A549 (cell line): Measurements from ENCODE around the gene MTERF1. TPM values are rescaled to one million over a fixed set of nuclear protein-coding genes. Genes with fewer than 3 reads are reported as not detected.

Experiments
- ATAC-seq, 2 experiments: fragments of 200-7000 bp in 1 of 2; fragments of >200 bp in 1 of 2; cut with Nextera tagmentation in 1 of 2; cut with Tn5 transposase in 1 of 2; 3 replicates each; pipeline versions ENCODE4 v1.8.0 to v1.9.1; 2018 to 2020; ENCODE audit warnings: mild to moderate bottlenecking in 1 of 2, moderate library complexity in 1 of 2
- CTCF ChIA-PET: fragments of 300-600 bp; sonication (Branson Sonifier 250); formaldehyde crosslinking; extraction: SDS; loops from one replicate; lab custom pipeline; 2021; ENCODE audit warnings: antibody characterized with exemption, inconsistent platforms; lab: Yijun Ruan, JAX
- POLR2A ChIA-PET: fragments of 350-600 bp; formaldehyde crosslinking; extraction: SDS; loops from one replicate; lab custom pipeline; 2021; ENCODE audit warnings: antibody characterized with exemption, inconsistent platforms; lab: Yijun Ruan, JAX
- DNase-seq, 2 experiments: peaks; one replicate each; pipeline versions ENCODE4 v3.0.0 to v3.0.0-alpha.2; 2011 to 2016; ENCODE audit warnings: low read depth in 1 of 2, low spot score in 1 of 2
- FAIRE-seq: peaks from 2 replicates; lab custom pipeline; 2011; peaks lifted over from hg19 to GRCh38; lab: Jason Lieb, UNC
- H3K27ac ChIP-seq, 2 experiments: fragments of >200 bp; sonication (Bioruptor Twin); formaldehyde crosslinking; 3 replicates each; pipeline ENCODE4 v1.5.1; 2016 to 2017
- H3K4me1 ChIP-seq: fragments of >200 bp; sonication (Bioruptor Twin); formaldehyde crosslinking; 3 replicates; pipeline ENCODE4 v1.6.1; 2016
- H3K4me2 ChIP-seq: fragments of >200 bp; sonication (Bioruptor Twin); formaldehyde crosslinking; 3 replicates; pipeline ENCODE4 v1.6.1; 2016
- H3K4me3 ChIP-seq: fragments of >200 bp; sonication (Bioruptor Twin); formaldehyde crosslinking; 3 replicates; pipeline ENCODE4 v1.5.1; 2016
- H3K9me3 ChIP-seq: fragments of >200 bp; sonication (Bioruptor Twin); formaldehyde crosslinking; 3 replicates; pipeline ENCODE4 v1.6.1; 2016
- BCL3 ChIP-seq: fragments of >200 bp; sonication (Bioruptor Twin); formaldehyde crosslinking; IDR thresholded peaks from 3 replicates; pipeline ENCODE4 v1.6.1; 2016
- BHLHE40 ChIP-seq: IDR thresholded peaks from 2 replicates; pipeline ENCODE4 v1.6.1; 2012; ENCODE audit warnings: low read depth, low read length, inconsistent platforms
- CHD4 ChIP-seq: fragments of 200-600 bp; sonication (generic); IDR thresholded peaks from 2 replicates; pipeline ENCODE4 v1.6.1; 2016; ENCODE audit warnings: antibody characterized with exemption, mild to moderate bottlenecking, borderline replicate concordance
- EHF ChIP-seq: fragments of 250-450 bp; sonication (Bioruptor Pico); IDR thresholded peaks from 2 replicates; pipeline ENCODE4 v1.5.0; 2020; ENCODE audit warnings: mild to moderate bottlenecking
- EHMT2 ChIP-seq: fragments of 200-600 bp; sonication (generic); IDR thresholded peaks from 2 replicates; pipeline ENCODE4 v1.6.1; 2016; ENCODE audit warnings: antibody characterized with exemption, low read depth, mild to moderate bottlenecking, moderate library complexity
- ELK1 ChIP-seq: fragments of 150-350 bp; IDR thresholded peaks from 2 replicates; pipeline ENCODE4 v1.6.1; 2014; ENCODE audit warnings: low read depth, mild to moderate bottlenecking, low read length
- FOXS1 ChIP-seq: fragments of 250-450 bp; sonication (Bioruptor Pico); IDR thresholded peaks from 2 replicates; pipeline ENCODE4 v1.5.0; 2020; ENCODE audit warnings: mild to moderate bottlenecking, moderate library complexity
- GATA3 ChIP-seq: IDR thresholded peaks from 2 replicates; pipeline ENCODE4 v1.6.1; 2012; ENCODE audit warnings: borderline replicate concordance
- HDAC2 ChIP-seq: fragments of 200-600 bp; sonication (generic); IDR thresholded peaks from 2 replicates; pipeline ENCODE4 v1.6.1; 2016
- HEYL ChIP-seq: fragments of 250-450 bp; sonication (Bioruptor Pico); IDR thresholded peaks from 2 replicates; pipeline ENCODE4 v1.8.0; 2021; ENCODE audit warnings: mild to moderate bottlenecking, moderate library complexity
- NPAS2 ChIP-seq: fragments of 250-450 bp; sonication (Bioruptor Pico); IDR thresholded peaks from 2 replicates; pipeline ENCODE4 v1.8.0; 2022; ENCODE audit warnings: mild to moderate bottlenecking, moderate library complexity, borderline replicate concordance
- NR3C1 ChIP-seq: fragments of >200 bp; sonication (Bioruptor Twin); formaldehyde crosslinking; IDR thresholded peaks from 3 replicates; pipeline ENCODE4 v1.6.1; 2017
- RARB ChIP-seq: fragments of 250-450 bp; sonication (Bioruptor Pico); IDR thresholded peaks from 2 replicates; pipeline ENCODE4 v1.8.0; 2021; ENCODE audit warnings: mild to moderate bottlenecking, moderate library complexity
- RCOR1 ChIP-seq: fragments of 150-350 bp; IDR thresholded peaks from 2 replicates; pipeline ENCODE4 v1.6.1; 2014; ENCODE audit warnings: antibody characterized with exemption, low read length, low read depth
- REST ChIP-seq: fragments of 200-600 bp; sonication (generic); IDR thresholded peaks from 2 replicates; pipeline ENCODE4 v1.6.1; 2016; ENCODE audit warnings: antibody characterized with exemption, mild to moderate bottlenecking, moderate library complexity
- RFX5 ChIP-seq: fragments of 450-650 bp; IDR thresholded peaks from 2 replicates; pipeline ENCODE4 v1.7.1; 2014; ENCODE audit warnings: antibody characterized with exemption, mild to moderate bottlenecking, moderate library complexity
- SREBF2 ChIP-seq: fragments of 450-650 bp; IDR thresholded peaks from 2 replicates; pipeline ENCODE4 v1.6.1; 2014; ENCODE audit warnings: mild to moderate bottlenecking, moderate library complexity
- TP53 ChIP-seq: fragments of 250-450 bp; sonication (Bioruptor Pico); IDR thresholded peaks from 2 replicates; pipeline ENCODE4 v1.5.0; 2021; ENCODE audit warnings: mild to moderate bottlenecking, moderate library complexity
- USF2 ChIP-seq: fragments of 450-650 bp; IDR thresholded peaks from 2 replicates; pipeline ENCODE4 v1.6.1; 2014; ENCODE audit warnings: antibody characterized with exemption
- ZFP36 ChIP-seq: fragments of 450-650 bp; IDR thresholded peaks from 2 replicates; pipeline ENCODE4 v1.6.1; 2014; ENCODE audit warnings: borderline replicate concordance; ENCODE audit not compliant: partially characterized antibody
- WGBS: methylation state at CpG from one replicate; pipeline ENCODE4 v1.1.6; 2017; ENCODE audit errors: missing lambda C conversion rate; 5-methylcytosine and 5-hydroxymethylcytosine counted together
- polyA plus RNA-seq, 4 experiments: library from polyadenylated mRNA; depleted of rRNA in 3 of 4; stranded (reverse); fragments of >200 nt; fragmentation: RNase III in 1 of 4; extraction: RNeasy Plus Mini Kit Qiagen cat#74134 plus additional on column Dnase treatment in 1 of 4; gene quantifications; 2 replicates in 3 of 4; 3 replicates in 1 of 4; pipeline ENCODE4 v1.2.3, GENCODE V29; 2011 to 2017

The MTERF1 gene
- polyA plus RNA-seq, 2 of the 4 experiments (the other 2 are of a cell fraction): 12.8 to 20.1 TPM

- TF ChIP-seq BCL3 (no peak), TP53 (CRISPR knock-in tag) (no peak), GATA3 (no peak)
These were observed 53.3 kb downstream of the MTERF1 start (continued) for GRCh38 chr7:91827169-91827568.

GRCh38 chr7:91826377-91826776, 54.1 kb downstream of the MTERF1 start:
- H3K4me1 ChIP-seq: no peaks in the 10 kb centered on the region
- no peak overlapping the region for H3K4me2 ChIP-seq
- DNase-seq (no peak), FAIRE-seq (no peak), ATAC-seq (no peak)
- H3K4me3 ChIP-seq: no peak overlapping the region
- CTCF ChIA-PET: no interaction called here
- WGBS: 51% methylated on average over 1 of the region's 1 CpG
- TF ChIP-seq USF2 (no peak), NR3C1 (no peak), NPAS2 (CRISPR knock-in tag) (no peak), EHF (CRISPR knock-in tag) (no peak), SREBF2 (no peak), RCOR1 (no peak)
- no peaks in the 10 kb centered on the region for H3K9me3 ChIP-seq
- POLR2A ChIA-PET: no interaction called here
- no peak overlapping the region for H3K27ac ChIP-seq

GRCh38 chr7:91824201-91824600, 56.3 kb downstream of the MTERF1 start:
- DNase-seq (no peak), ATAC-seq (no peak), FAIRE-seq (no peak)
- Histone ChIP-seq H3K27ac (no peak overlapping the region), H3K9me3 (0 out of 3 replicates have a peak, but pooled peaks cover 2% of the 10 kb centered on the region), H3K4me2 (no peak overlapping the region), H3K4me3 (no peak overlapping the region), H3K4me1 (no peaks in the 10 kb centered on the region)
- ChIA-PET CTCF (interaction anchor here (1.1 to 1.2 kb wide), 2 partner anchors 56 to 146 kb away, joined by 3 read pairs; partner anchors contain the start of gene MTERF1), POLR2A (no interaction called here)
- TF ChIP-seq REST (no peak), EHMT2 (no peak), BHLHE40 (no peak), RARB (CRISPR knock-in tag) (no peak), GATA3 (no peak), ELK1 (no peak), HEYL (no peak), CHD4 (no peak), ZFP36 (no peak), HDAC2 (no peak), RFX5 (no peak), FOXS1 (CRISPR knock-in tag) (no peak)

Other genes with a start within 250 kb of the MTERF1 start
- 23.0 and 32.3 TPM in 2 replicates for gene AKAP9, start 60.2 kb upstream of the MTERF1 start, polyA plus RNA-seq (2011; rRNA removed)
- gene AKAP9, start 60.2 kb upstream of the MTERF1 start, polyA plus RNA-seq (2017; fragmentation: RNase III; extraction: RNeasy Plus Mini Kit Qiagen cat#74134 plus additional on column Dnase treatment): 11.7 to 12.8 TPM (median 11.7 TPM) in 3 replicates